AG10803 (cell line): ENCODE data around the gene G0S2.

ENCODE experiments used
- DNase-seq: peaks from one replicate; pipeline ENCODE4 v3.0.0; 2010; ENCODE audit warnings: low read depth
- H3K4me3 ChIP-seq: 2 replicates; pipeline ENCODE4 v1.5.1; 2011; ENCODE audit warnings: mild to moderate bottlenecking, low read length, control low read depth
- CTCF ChIP-seq: conservative IDR thresholded peaks from 2 replicates; pipeline ENCODE4 v1.5.1; 2011; ENCODE audit warnings: mild to moderate bottlenecking, low read length, control low read depth, inconsistent platforms

G0S2 gene

GRCh38 chr1:209678981-209679539 lies 3.8 kb downstream of the G0S2 start:
- no peak overlapping the region for H3K4me3 ChIP-seq
- no peak for DNase-seq
- no peak for TF ChIP-seq CTCF

- no peak for TF ChIP-seq CTCF
- DNase-seq = no peak
These were observed 10.6 kb downstream of the G0S2 start for GRCh38 chr1:209685821-209686220.

GRCh38 chr1:209686322-209686721 lies 11.1 kb downstream of the G0S2 start:
- TF ChIP-seq CTCF = no peak
- no peak overlapping the region for H3K4me3 ChIP-seq
- DNase-seq = no peak

More at GRCh38 chr1:209685821-209686220, 10.6 kb downstream of the G0S2 start:
- no peak overlapping the region for H3K4me3 ChIP-seq

GRCh38 chr1:209688746-209689234 lies 13.6 kb downstream of the G0S2 start:
- no peak overlapping the region for H3K4me3 ChIP-seq
- TF ChIP-seq CTCF = no peak
- DNase-seq = peak; percentile 46

GRCh38 chr1:209689477-209689876 lies 14.3 kb downstream of the G0S2 start:
- DNase-seq = no peak
- no peak for TF ChIP-seq CTCF
- H3K4me3 ChIP-seq = no peak overlapping the region

- no peak for TF ChIP-seq CTCF
- DNase-seq = no peak
- no peak overlapping the region for H3K4me3 ChIP-seq
These were observed 16.0 kb downstream of the G0S2 start for GRCh38 chr1:209691237-209691636.

- no peak for DNase-seq
- no peak for TF ChIP-seq CTCF
- H3K4me3 ChIP-seq = no peak overlapping the region
These were observed 17.1 kb downstream of the G0S2 start for GRCh38 chr1:209692296-209692695.
